ENCODE results near the gene CPEB3.

The CPEB3 gene

DNA sequence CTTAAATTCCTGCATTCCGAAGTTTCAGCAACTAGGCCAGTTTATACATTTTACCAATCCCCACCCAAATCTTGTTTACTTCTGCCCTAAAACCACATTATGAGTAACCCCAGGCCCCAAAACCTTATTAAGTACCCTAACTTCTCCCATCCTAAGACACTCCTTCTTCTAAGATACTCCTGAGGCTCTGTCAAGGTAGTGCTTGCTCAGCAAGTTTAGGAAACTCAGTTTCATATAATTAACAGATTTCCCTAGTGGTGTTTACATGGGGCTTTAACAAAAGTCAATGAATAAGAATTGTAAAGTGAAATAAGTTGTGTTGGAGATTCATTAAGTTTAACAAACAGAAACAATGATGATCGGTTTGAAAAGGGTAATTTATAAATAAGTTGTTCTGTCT, 77.8 kb downstream of the CPEB3 start:
- DNase-seq (ENCODE audit: low read depth in 1 of 2, low spot score in 1 of 2) = no peak
- TF ChIP-seq SPI1 (IDR thresholded peaks at IDR 0.05; ENCODE audit: borderline replicate concordance, low read depth) (no peak), POLR2AphosphoS5 (IDR thresholded peaks at IDR 0.05; ENCODE audit: low read depth) (no peak), GABPA (IDR thresholded peaks at IDR 0.05; ENCODE audit: low read depth) (no peak), REST (IDR thresholded peaks at IDR 0.05; ENCODE audit: insufficient replicate concordance, low read depth) (no peak)
- TF ChIP-seq, protein P1, sequence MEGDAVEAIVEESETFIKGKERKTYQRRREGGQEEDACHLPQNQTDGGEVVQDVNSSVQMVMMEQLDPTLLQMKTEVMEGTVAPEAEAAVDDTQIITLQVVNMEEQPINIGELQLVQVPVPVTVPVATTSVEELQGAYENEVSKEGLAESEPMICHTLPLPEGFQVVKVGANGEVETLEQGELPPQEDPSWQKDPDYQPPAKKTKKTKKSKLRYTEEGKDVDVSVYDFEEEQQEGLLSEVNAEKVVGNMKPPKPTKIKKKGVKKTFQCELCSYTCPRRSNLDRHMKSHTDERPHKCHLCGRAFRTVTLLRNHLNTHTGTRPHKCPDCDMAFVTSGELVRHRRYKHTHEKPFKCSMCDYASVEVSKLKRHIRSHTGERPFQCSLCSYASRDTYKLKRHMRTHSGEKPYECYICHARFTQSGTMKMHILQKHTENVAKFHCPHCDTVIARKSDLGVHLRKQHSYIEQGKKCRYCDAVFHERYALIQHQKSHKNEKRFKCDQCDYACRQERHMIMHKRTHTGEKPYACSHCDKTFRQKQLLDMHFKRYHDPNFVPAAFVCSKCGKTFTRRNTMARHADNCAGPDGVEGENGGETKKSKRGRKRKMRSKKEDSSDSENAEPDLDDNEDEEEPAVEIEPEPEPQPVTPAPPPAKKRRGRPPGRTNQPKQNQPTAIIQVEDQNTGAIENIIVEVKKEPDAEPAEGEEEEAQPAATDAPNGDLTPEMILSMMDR (IDR thresholded peaks at IDR 0.05; ENCODE audit: insufficient read depth, low read length) = no peak
- Histone ChIP-seq H3K27ac (replicated peaks) (no peak overlapping the region), H3K27me3 (ENCODE audit: insufficient read depth, poor library complexity, severe bottlenecking) (no peaks in the 10 kb centered on the region), H3K4me3 (replicated peaks; ENCODE audit: insufficient read depth, low read length) (no peak overlapping the region)

GRCh38 chr10:92208736-92209135, 82.1 kb downstream of the CPEB3 start:
- no peak for DNase-seq (ENCODE audit: low read depth in 1 of 2, low spot score in 1 of 2)
- no peaks in the 10 kb centered on the region for H3K27me3 ChIP-seq (ENCODE audit: insufficient read depth, poor library complexity, severe bottlenecking)
- H3K27ac ChIP-seq (replicated peaks) = no peak overlapping the region
- H3K4me3 ChIP-seq (replicated peaks; ENCODE audit: insufficient read depth, low read length) = no peak overlapping the region
- no peak for TF ChIP-seq POLR2AphosphoS5 (IDR thresholded peaks at IDR 0.05; ENCODE audit: low read depth)
- TF ChIP-seq, protein P1 (IDR thresholded peaks at IDR 0.05; ENCODE audit: insufficient read depth, low read length) = no peak

DNA sequence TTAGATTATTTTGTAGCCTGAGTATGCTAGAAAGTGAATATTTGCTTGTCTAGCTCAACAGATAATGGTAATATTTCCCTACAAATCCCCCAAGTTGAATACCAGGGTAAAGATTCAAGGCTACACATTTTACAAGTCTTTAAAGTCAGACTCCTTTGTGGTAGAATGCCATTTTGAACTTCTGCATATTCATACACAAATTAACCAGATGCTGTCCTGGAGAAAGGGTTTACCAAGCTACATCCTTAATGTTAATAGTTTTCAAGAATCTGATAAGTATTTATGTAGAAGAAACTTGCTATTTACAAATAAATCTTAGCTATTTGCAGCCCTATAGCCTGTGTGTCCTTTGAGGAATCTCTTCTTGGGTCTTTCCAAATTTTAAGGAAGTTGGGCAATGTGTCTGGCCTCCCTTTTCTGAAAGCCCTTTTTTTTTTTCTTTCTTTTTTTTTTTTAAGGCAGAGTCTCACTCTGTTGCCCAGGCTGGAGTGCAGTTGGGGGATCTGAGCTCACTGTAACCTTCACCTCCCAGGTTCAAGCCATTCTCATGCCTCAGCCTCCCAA, 82.6 kb downstream of the CPEB3 start:
- Histone ChIP-seq H3K27me3 (ENCODE audit: insufficient read depth, poor library complexity, severe bottlenecking) (no peaks in the 10 kb centered on the region), H3K4me3 (replicated peaks; ENCODE audit: insufficient read depth, low read length) (no peak overlapping the region), H3K27ac (replicated peaks) (no peak overlapping the region)
- TF ChIP-seq SPI1 (IDR thresholded peaks at IDR 0.05; ENCODE audit: borderline replicate concordance, low read depth) = peak; percentile 22; the same call in 1 of the 2 replicates
- TF ChIP-seq REST (IDR thresholded peaks at IDR 0.05; ENCODE audit: insufficient replicate concordance, low read depth) = no peak
- peak in 1 of 2 experiments; percentile 22 for DNase-seq (ENCODE audit: low read depth in 1 of 2, low spot score in 1 of 2)

DNA sequence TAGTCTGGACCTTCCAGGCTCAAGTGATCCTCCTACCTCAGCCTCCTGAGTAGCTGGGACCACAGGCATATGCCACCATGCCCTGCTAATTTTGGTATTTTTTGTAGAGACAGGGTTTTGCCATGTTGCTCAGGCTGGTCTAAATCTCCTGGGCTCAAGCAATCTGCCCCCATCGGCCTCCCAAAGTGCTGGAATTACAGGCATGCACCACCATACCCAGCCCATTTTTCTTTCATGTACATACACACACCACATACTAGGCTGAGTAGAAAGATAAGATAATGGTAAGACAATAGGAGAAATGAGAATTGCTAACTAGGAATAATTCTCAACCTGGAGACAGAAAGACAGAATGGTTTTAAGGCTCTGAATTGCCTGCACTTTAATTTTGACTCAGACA, 83.8 kb downstream of the CPEB3 start:
- no peak for DNase-seq (ENCODE audit: low read depth in 1 of 2, low spot score in 1 of 2)
- Histone ChIP-seq H3K27me3 (ENCODE audit: insufficient read depth, poor library complexity, severe bottlenecking) (no peaks in the 10 kb centered on the region), H3K4me3 (replicated peaks; ENCODE audit: insufficient read depth, low read length) (no peak overlapping the region), H3K27ac (replicated peaks) (no peak overlapping the region)
- TF ChIP-seq POLR2AphosphoS5 (IDR thresholded peaks at IDR 0.05; ENCODE audit: low read depth) (no peak), REST (IDR thresholded peaks at IDR 0.05; ENCODE audit: insufficient replicate concordance, low read depth) (no peak), GABPA (IDR thresholded peaks at IDR 0.05; ENCODE audit: low read depth) (no peak), SPI1 (IDR thresholded peaks at IDR 0.05; ENCODE audit: borderline replicate concordance, low read depth) (no peak)
- TF ChIP-seq, protein P1 (IDR thresholded peaks at IDR 0.05; ENCODE audit: insufficient read depth, low read length) = no peak
